VCaP (cell line): ENCODE data around the gene SHF.

ENCODE experiments used
- H3K27ac ChIP-seq: fragments of 450-650 bp; 2 replicates; pipeline ENCODE4 v1.5.1; 2017
- TF ChIP-seq, protein P1 (sequence below): fragments of 450-650 bp; conservative IDR thresholded peaks from 2 replicates; pipeline ENCODE4 v1.5.1; 2017; ENCODE audit warnings: mild to moderate bottlenecking, moderate library complexity

The SHF gene

DNA sequence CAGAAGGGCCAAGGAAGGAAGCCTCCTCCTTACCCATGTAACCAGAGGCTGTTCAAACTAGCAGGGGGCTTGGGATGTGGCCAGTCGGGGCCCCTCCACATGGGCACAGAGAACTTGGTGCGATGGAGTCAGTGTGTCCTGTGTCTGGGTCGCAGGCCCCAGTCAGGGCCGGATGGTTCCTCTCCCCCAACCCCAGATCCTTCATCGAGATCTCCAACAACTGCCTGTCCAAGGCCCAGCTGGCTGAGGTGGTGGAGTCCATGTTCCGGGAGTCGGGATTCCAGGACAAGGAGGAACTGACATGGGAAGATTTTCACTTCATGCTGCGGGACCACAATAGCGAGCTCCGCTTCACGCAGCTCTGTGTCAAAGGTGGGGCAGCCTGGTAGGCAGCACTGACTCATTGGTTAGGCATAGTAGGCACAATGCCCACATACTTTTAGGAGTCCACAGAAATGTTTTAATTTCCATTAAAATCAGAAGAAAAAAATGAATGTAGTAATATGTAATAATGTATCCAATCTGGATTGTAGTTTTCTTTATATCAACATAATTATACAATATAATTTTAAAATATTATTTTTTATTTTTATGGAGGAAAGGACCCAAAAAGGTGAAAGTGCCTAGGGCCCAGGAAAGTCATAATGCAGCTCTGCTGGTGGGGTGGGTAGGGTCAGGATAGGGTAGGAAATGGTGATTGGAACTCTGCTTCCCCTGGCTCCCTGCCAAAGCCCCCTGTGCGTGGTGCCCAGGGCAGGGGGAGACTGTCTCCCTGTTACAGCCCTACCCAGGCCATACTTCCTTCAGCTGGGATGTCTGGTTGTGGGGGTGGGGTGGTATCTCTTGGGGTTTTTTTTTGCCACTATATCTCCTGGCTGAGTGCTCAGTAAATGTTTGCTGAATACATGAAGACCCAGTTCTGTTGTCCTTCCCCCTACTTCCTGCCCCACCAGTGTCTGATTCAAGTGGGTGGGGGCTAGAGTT lies 39.4 kb downstream of the SHF start:
- H3K27ac ChIP-seq, result no peak overlapping the region
- TF ChIP-seq, protein P1, sequence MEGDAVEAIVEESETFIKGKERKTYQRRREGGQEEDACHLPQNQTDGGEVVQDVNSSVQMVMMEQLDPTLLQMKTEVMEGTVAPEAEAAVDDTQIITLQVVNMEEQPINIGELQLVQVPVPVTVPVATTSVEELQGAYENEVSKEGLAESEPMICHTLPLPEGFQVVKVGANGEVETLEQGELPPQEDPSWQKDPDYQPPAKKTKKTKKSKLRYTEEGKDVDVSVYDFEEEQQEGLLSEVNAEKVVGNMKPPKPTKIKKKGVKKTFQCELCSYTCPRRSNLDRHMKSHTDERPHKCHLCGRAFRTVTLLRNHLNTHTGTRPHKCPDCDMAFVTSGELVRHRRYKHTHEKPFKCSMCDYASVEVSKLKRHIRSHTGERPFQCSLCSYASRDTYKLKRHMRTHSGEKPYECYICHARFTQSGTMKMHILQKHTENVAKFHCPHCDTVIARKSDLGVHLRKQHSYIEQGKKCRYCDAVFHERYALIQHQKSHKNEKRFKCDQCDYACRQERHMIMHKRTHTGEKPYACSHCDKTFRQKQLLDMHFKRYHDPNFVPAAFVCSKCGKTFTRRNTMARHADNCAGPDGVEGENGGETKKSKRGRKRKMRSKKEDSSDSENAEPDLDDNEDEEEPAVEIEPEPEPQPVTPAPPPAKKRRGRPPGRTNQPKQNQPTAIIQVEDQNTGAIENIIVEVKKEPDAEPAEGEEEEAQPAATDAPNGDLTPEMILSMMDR, result no peak

DNA sequence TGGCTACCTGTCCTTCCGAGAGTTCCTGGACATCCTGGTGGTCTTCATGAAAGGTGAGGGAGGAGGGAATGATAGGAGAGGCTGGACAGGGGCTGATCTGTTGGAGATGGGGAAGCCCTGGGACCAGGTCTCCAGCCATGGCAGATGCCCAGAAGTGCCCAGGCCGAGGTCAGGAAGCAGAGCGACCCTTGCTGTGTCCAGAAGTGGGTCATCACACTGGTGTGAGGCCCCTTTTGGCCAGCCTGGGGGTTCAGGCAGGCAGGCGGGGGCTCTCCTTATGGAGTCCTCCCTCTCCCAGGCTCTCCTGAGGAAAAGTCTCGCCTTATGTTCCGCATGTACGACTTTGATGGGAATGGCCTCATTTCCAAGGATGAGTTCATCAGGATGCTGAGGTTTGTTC lies 40.2 kb downstream of the SHF start:
- TF ChIP-seq, protein P1, result no peak
- no peak overlapping the region for H3K27ac ChIP-seq

DNA sequence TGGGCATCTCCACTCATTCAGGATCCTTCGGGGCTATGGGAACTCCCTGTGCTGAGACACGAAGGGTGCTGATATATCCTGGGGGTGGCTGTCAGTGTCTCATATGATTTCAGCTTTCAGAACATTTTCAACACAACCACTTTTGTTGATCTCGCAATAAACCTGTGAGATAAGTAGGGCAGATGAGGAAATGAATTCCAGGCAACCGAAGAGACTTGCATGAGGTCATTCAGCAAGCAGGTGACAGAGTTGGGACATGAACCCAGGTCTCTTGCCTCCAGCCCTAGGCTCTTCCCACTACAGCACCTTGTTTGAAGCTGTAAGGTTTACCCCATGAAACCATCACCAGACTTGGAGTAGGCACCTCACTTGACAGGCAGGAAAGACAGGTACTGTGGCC lies 41.4 kb downstream of the SHF start:
- TF ChIP-seq, protein P1, result no peak
- no peak overlapping the region for H3K27ac ChIP-seq

DNA sequence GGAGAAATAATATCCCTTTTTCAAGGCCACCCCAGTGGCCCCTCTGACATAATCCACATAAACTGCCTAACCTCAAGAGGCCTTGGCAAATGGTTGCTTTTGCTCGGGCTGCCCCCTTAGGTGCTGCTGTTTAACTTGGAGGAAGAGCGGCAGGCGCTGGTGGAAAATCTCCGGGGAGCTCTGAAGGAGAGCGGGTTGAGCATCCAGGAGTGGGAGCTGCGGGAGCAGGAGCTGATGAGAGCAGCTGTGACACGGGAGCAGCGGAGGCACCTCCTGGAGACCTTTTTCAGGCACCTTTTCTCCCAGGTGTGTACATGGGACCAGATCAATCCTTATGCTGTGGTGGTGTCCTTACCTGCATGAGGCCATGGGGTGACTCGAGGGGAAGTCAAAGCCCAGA lies 43.0 kb downstream of the SHF start:
- H3K27ac ChIP-seq, result no peak overlapping the region
- TF ChIP-seq, protein P1, result no peak

DNA sequence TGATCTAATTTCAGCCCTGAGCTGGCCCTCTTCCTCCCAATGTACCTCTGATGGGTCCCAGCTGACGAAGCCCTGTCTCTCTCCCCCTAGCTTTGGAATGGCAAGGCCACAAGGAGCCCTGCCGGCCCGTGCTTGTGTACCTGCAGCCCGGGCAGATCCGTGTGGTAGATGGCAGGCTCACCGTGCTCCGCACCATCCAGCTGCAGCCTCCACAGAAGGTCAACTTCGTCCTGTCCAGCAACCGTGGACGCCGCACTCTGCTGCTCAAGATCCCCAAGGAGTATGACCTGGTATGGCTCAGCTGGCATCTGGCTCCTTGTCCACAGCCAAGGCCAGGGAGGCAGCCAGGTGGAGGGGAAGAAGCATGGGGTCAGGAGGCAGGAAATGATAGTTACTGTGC lies 43.8 kb downstream of the SHF start:
- H3K27ac ChIP-seq, result no peak overlapping the region
- TF ChIP-seq, protein P1, result no peak

DNA sequence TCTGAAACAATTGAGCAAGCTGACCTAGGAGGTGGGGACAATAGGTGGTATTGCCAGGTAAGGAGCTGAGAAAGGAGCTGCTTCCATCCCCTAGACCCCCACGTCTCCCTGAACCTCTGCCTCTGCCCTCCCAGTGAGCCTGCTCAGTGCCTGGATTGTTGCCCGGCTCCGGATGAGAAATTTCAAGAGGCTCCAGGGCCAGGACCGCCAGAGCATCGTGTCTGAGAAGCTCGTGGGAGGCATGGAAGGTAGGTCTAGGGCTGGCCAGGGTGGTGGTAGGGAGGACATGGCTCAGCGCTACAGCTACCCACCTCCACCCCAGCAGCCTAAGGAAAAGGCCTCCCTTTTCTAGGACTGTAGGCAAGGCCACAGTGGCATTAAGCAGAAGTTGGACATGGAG lies 44.7 kb downstream of the SHF start:
- TF ChIP-seq, protein P1, result no peak
- no peak overlapping the region for H3K27ac ChIP-seq

DNA sequence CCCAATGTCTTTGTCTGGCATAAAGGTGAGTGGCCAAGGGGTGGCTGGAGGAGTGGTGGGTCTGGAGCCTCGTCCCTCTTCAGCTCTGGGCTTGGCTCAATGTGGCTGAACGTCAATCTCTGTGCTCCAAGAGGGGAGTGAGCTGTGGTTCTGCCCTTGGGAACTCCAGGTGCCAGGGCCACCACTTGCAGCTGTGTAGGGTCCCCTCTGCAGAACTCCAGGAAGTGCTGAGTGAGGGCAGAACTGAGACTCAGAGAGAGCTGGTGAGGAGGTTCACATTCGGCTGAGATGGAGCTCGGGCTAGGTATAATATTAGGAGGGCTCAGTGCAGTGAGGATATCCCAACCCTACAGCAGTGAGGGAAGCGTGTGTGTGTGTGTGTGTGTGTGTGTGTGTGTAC lies 46.4 kb downstream of the SHF start:
- H3K27ac ChIP-seq, result no peak overlapping the region

More for the DNA sequence above, 46.4 kb downstream of the SHF start:
- TF ChIP-seq, protein P1, result no peak
